IPS DF 4.7 (cell line): ENCODE results near the gene PGAP6.
"Not testable (repeated sequence)": the region's sequence is repeated elsewhere in the genome, so short reads cannot be mapped to it uniquely, and the experiment has no call there.

Source experiments
- DNase-seq: peaks from one replicate; pipeline ENCODE4 v3.0.0-alpha.2; 2013; ENCODE audit warnings: low spot score; ENCODE audit errors: extremely low read depth

The PGAP6 gene

DNA sequence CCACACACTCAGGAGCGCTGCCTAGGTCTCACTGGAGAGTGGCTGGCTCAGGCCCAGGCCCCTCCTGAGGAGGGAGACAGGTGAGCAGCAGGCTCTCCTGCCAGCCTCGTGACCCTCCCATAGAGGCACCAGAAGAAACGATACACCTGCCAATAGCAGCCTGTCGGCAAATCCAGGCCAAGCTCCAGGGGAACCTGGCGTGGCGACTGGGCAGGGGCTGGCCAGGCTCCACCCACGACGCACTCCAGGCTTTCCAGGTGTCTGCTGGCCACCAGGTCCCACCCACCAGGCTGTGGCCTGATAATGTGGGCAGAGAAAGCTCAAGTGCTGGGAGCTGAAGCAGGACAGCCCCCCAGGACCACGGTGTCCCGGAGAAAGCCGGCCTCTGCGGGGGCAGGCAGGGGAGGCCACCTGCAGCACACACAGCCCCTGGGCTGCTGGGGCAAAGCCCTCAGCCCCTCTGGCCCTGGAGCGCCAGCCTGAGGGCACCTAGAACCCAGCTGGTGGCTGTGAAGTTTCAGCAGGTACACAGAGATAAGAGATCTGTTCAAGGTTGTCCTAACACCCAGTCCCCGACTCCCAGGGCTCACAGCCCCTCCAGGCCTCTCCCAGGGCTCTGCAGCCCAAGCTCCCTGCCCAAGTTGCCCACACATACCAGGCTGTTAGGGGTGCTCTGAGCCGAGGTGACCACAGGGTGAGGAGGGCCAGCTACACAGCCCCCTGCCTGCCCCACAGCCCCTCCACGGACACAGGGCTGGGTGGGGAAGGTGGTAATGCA is 2.4 kb downstream of the PGAP6 start:
- DNase-seq: no peak

DNA sequence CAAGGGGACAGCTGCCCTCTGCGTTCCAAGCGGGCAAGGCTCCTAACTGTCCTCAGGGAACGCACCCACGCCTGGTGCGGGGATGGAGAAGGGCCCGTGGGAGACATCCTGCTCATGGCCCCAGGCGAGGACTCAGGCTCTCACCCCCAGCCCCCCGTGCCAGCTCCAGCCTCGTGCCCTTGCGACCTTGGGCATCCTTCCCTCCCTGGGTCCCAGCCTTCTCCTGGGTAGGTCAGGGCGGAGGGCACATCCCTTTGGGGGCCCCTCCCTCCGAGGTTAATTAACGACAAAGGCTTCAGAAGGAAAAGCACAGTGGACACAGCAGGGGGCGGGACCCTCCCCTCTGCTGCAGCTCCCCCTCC is 3.0 kb downstream of the PGAP6 start:
- DNase-seq: no peak

DNA sequence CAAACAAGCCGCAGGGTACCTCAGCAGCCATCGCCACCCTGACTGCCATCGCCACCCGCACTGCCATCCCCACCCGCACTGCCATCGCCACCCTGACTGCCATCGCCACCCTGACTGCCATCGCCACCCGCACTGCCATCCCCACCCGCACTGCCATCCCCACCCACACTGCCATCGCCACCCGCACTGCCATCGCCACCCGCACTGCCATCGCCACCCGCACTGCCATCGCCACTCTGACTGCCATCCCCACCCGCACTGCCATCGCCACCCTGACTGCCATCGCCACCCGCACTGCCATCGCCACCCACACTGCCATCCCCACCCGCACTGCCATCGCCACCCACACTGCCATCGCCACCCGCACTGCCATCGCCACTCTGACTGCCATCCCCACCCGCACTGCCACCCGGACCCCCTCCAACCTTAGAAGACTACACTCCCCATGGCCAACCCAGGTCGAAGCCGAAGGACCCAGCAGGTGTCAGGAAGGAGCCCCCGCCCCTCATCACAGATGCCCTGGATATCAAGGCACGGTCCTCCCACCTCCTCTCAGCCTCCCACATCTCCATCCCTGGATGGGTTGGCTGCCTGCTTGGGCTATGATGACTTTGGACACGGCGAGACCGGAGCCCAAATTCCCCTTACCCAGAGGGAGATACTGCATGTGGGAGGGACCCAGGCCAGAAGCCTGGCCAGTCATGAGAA is 3.5 kb downstream of the PGAP6 start:
- not testable (repeated sequence) for DNase-seq

DNA sequence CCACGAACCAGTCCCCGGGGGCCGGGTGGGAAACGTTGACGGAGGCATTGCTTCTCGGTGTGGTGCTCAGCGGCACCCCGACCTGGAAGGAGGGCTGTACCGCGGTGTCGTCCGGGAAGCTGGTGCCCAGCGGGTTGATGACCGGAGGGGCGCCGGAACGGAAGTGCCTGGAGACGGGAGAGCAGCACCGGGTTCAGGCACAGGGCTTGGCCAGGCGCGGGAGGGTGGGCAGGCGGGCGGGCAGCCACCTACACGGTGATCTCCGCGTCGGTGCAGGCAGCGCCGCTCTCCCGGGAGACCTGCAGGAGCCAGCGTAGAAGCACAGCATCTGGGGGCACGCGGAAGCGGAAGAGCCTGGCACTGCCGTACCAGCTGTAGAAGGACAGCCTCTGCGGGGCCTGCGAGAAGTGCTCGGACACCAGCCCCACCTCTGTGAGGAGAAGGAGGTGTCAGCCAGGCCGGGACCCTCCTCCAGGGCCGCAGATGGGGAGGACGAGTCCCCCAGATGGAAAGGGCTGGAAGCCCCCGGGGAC is 4.3 kb downstream of the PGAP6 start:
- no peak for DNase-seq

DNA sequence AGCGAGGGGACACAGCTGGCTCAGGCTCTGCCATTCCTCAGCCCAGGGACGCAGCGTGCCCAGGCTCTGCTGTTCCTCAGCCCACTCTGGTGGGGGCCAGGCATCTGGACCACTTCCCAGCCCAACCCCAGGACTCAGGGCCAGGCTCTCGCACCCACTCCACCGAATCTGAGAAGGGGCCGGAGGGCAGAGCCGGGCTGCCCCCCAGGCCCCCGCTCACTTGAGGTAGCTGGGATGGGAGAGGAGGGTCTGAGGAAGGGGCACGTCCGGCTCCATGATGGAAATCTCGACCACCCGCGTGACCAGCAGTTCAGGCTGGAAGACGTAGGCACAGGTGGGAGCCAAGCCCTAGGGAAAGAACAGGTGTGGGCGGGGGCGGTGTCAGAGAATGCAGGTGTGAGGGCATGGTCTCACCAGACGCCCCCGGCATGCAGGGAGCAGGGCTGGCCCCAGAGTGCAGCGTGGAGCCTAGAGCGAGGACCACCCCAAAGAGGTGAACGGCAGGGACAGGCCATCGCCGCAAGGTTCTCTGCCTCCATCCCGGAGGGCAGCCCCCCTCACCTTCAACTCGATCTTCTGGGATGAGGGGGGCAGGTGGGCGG is 4.9 kb downstream of the PGAP6 start:
- no peak for DNase-seq

DNA sequence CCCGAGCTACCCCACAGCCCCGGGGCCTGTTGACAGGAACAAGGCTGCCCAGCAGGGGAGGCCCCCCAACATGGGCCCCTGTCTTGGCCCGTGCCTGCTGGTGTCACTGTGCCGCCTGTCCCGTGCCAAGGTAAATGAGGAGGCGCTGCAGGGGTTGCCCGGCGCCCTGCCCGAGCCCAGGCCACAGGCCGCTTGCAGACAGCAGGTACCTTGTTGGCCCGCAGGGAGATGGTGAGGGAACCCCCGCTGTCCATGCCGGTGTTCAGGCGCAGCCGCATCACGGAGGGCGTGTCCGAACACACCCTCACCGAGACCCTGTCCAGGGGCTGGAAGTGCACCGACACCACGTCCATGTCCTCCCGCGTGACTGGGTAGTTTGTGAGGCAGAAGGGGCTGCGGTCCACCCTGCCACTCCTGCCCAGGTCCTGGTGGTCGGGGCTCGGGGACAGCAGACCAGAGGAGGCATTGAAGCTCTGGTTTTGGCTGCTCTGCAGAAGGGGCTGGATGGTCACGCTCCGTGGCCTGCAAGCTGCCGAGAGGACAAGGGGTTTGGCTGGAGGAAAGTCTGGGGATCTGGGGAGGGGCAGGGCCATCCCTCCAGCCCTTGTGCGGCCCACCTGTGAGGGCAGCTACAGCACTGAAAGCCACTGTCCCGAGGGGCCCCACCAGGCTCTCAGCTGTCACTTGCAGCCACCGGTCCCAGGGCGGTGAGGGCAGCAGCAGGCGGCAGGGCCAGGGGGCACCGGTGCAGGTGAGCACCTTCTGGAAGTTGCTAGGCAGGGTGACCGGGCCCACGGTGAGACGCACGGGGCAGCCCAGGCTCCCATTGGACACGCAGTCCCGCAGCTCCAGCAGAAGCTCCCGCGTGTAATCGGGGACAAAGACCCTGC is 5.6 kb downstream of the PGAP6 start:
- no peak for DNase-seq

DNA sequence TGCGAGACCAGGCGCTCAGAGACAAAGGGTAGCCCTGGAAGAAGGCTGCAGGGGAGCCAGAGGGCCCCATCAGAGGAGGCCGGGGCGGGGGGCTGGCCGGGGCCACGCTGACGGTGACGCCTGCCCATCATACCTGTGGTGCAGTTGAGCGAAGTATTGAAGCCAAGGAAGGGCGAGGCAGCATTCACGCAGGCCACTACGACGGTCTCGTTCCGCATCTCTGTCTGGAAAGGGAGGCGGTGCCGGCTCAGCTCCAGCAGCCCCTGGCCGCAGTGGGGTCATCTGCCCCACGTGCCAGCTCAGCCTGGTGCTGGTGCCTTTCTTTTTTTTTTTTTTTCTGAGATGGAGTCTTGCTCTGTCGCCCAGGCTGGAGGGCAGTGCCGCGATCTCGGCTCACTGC is 6.6 kb downstream of the PGAP6 start:
- DNase-seq: no peak

DNA sequence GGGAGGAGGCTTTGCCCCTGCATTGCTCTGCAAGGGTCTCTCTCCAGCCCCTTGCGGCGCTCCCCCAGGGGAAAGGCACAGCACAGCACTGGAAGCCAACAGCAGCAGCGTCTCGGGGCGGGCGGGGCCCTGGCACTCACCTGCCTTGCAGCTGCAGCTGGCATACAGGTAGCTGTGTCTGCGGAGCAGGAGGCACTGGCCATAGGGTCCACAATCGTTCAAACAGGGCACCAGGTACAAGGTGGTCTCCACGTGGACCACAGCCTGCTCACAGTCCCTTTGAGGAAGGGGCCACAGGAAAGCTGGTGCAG is 7.2 kb downstream of the PGAP6 start:
- DNase-seq: no peak

DNA sequence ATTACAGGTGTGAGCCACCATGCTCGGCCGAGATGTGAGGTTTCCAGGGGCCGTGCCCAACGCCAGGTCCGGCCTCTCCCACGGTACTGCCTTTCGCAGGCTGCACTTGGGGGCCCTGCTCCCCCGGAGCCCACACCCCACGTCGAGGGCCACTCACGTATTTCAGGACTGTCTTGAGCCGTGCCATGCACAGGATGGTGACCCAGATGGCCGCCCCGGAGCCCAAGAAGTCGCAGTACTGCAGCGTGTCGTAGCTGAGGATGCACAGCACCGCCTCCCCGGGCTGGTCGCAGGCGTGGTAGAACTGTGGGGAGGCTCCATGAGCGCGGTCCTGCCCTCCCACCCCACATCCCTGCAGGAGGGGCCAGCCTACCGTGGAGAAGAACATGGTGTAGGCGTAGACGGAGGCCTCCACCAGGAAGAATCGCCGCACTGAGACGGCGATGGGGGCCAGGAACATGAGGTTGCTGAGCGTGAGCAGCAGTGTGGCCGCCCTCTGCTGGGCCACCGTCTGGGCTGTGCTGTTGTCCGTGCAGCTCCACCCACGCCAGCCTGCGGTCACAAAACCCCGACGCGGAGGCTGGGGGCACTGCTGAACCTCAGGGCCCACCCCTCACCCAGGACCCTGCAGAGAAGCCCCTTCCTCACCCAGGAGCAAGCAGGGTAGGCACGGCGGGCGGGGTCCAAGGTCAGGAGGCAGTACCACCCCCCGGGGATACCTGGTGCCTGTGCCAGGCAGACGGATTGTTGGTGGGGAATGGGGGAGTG is 7.7 kb downstream of the PGAP6 start:
- DNase-seq: no peak

DNA sequence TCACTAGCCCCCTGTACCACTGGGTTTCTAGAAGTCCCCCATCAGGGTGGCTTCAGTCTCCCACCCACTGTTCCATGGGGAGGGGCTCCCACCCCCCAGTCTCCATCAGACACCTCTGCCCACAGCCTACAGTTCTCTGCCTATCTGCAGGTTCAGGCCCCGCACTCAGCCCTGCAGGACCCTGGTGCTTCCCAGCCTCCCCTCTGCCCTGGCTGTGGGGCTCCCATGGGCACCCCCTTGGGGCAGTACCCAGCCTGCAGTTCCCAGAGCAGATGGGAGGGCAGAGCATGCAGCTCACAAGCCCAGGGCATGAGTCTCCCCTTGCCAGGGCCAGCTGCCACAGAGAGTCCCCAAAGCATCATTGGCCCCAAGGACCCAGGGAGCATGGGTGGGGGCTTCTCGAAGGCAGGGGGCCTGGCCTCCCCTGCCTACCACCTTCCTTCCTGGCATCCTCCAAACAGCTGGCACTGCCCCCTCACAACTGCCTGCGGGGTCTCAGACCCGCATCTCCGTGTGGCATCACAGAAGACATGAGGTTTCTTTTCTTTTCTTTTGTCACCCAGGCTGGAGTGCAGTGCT is 8.7 kb downstream of the PGAP6 start:
- DNase-seq: no peak

DNA sequence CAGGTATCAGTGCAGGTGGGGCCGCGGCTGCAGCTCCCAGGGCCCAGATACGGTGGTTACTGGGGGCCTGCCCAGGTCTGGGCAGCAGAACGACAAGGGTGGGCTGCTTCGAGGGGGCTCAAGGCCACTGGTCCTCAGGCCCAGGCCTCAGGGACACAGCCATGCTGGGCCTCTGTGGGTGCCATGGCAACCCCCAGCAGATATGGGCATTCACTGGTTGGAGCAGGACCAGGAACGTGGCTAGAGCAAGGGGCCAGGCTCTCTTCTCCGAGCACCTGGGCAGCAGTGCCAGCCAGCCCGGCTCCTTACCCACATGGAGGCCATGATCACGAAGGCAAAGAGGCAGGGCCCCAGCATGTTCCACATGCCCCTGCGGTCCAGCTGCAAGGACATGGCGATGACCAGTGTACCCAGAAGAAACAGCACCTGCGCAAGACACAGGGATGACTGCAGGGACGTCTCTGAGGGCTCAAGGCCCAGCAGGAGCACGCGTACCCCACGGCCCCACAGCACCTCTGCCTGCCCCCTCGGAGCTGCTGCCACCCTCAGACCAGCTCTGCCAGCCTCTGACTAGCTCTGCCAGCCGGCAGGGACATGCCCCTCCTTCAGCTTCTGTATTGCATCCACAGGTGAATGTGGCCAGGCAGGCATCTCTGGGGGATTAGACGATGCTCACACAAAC is 9.3 kb downstream of the PGAP6 start:
- no peak for DNase-seq

DNA sequence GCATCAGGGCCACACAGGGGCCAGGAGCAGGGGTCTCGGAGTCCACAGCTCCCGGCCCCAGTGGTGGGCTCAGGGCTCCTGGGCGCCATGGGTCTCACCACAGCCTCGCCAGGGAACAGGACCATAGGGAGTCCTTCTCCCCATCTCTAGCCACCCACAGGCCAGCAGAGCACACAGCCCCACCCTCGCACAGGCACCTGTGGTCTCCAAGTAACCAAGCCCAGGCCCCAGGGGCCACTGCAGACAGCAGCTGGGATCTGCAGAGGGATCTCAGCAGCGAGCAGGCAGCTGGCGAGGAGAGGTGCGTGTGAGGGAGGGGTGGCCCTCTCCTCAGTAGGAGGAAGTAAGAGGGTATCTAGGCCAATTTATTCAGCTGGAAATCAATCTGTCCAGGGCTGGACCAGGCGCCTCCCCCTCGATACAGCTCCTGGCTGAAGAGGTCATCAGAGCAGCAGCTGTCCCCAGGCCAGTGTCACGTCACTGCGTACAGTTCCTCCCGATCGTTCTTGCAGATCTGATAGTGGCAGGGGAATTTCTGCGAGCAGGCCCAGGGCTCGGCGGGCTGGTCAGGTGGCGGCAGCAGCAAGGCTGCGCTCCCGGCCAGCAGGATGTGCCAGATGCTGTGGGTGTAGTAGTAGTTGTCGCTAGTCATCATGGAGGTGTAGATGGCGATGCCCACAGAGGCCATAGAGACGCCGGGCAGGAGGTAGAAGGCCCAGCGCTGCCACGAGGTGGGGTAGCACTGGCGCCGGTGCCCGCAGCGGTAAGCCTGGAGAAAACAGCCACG is 10.1 kb downstream of the PGAP6 start:
- DNase-seq: no peak

DNA sequence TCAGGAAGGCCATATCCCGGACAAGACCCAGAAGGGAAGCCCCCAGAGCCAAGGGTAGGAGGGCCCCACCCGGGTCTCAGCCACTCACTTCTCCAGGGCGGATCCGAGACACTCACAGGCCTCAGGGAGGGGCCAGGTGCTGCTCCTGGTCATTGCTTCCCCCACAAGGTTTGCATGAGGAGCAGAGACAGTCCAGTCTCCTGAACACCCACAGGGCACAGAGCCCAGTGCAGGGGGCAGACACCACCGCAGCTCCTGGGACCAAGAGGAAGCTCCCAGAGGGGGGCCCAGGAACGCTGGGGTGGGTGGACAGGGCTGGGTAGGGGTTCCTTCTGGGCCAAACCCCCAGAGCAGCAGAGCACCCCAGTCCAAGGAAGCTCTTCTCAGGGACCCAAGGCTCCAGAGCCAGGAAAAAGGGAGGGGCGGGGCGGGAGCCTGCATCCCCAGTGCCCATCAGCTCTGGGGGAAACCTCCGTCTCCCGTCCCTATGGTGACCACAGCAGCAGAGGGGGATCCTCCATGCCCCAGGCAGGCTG is 10.7 kb downstream of the PGAP6 start:
- DNase-seq: no peak

DNA sequence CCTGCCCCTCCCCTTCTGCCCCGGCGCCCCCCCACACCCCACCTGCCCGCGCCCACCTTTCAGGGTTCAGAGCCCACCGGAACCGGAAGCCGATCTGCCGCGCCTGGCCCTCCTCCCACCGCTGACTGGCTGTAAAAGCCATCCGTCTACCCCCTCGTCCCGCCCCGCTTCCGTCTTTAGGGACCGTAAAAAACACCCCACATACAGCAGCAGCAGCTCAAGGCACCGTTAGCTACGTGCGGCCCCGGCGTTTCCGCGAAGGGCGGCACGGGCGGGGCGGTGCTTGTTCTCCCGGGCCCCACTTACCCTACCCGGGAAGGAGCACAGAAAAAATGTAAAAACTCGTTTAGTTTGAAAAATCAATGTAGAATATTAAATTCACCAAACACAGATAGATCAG is 11.3 kb downstream of the PGAP6 start, which contains the start of gene MRPL28:
Gene MRPL28, minus strand, starts transcription at position 96 of the 400 bp plus-strand sequence. CDS start 320 bp downstream, outside the sequence.
- DNase-seq: no peak

DNA sequence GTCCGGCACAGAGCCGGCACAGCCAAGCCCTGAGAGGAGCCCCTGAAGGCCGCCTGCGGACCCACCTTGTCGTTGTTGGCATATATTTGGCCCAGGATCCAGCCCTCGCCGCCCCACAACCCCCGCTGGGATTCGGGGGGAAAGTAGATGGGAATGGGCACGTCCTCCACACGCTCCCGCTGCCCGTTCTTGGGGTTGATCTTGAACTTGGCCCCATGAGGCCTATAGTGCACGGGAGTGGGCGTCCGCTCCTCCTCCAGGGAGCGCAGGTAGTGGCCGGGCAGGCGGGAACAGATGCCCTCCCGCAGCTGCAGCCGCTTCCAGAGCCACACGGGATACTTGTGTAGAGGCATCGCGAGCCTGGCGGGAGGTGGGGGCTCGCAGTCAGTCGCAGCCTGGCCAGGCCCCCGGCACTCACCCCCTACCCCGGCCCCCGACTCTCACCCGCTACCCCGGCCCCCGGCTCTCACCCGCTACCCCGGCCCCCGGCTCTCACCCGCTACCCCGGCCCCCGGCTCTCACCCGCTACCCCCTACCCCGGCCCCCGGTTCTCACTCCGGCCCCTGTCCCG is 11.8 kb downstream of the PGAP6 start:
- DNase-seq: no peak

DNA sequence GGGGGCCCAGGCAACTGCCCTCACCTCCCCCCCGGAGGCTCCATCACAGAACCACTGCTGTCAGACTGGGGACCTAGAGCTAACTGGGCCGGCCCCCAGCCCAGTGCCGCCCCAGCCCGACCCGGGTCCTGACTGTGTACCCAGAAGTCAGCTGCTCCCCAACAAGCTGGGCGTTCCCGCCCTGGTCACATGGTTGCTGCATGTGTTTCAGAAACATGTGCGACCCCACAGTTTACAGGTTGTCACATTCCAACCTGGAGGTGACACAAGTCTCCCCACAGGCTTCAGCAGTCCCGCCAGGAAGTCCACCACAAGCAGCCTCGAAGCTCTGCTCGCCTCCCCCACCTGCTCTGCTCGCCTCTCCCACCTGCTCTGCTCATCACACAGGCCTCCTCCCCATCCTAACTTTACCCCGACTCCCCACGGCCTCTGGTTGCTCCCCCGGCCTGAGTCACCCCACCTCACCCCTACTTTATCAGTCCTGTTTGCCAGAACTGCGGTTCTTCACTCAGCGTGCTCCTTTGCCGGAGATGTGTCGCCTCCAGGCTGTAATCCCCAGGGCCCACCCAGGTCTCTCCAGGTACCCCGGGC is 12.4 kb downstream of the PGAP6 start:
- DNase-seq: no peak

DNA sequence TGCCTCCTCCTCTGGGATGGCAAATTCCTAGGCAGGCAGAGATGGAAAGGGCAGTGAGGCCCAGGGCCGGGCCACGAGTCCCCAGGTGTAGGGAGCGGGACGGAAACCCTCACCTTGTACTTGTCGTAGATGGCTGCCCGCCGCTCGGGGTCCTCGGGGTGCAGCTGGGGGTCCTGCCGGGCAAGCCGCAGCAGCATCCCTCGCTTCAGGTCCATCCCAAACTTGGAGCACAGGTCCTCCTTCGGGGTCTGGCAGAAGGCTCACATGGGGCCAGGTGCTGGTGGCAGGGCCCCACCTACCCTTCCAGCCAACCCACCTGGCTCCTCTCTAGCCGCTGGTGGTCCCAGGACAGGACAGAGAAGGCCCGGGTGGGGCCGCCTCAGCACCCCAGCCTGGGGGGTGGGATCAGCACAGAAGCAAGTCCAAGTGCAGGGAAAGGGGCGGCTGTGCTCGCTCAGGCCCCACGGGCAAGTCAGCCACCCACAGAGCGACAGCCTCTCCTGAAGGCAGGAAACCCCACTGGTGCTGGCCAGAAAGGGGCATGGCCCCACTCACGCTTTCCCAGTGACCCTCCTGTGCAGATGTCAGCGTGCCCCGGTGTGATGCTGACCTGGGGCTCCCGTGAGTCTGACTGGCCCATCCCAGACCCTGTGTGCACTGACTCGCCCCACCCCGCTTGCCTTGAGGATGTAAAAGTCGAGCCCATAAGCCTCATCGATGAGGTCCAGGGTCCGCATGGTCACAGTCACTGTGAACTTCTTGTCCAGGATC is 13.2 kb downstream of the PGAP6 start:
- DNase-seq: no peak
